GM21515 (cell line): Measurements from ENCODE around the gene FBL.
"Not testable (repeated sequence)": the region's sequence is repeated elsewhere in the genome, so short reads cannot be mapped to it uniquely, and the experiment has no call there.

Source experiments
- ATAC-seq: cut with Tn5 transposase; IDR thresholded peaks from one replicate; pipeline ENCODE4 v1.9.1; 2021; ENCODE audit not compliant: unreplicated experiment

The FBL gene

GRCh38 chr19:39877488-39877887 lies 31.3 kb upstream of the FBL start:
- ATAC-seq: not testable (repeated sequence)

DNA sequence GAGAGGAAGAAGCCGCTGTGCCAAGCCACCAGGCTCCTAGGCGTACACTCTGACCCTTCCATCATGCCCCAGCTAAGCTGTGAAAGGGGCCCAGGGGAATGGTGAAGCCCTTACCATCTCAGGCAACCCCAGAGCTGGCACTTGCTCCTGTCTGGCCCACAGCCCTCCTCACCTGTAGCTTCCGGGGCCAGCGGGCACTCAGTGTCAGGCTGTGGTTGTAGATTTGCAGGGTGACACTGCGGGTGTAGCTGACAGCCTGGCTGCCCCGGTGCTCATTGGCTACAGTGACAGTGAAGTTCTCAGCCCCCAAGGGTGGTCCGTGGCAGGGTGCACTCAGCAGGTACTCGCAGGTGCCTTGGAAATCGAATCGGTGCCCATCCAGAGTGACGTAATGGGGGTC lies 30.3 kb upstream of the FBL start:
- ATAC-seq: not testable (repeated sequence)

- ATAC-seq: not testable (repeated sequence)
Observed at GRCh38 chr19:39875401-39875864, 29.3 kb upstream of the FBL start.

- ATAC-seq: no peak
Observed at GRCh38 chr19:39874404-39874803, 28.2 kb upstream of the FBL start.

DNA sequence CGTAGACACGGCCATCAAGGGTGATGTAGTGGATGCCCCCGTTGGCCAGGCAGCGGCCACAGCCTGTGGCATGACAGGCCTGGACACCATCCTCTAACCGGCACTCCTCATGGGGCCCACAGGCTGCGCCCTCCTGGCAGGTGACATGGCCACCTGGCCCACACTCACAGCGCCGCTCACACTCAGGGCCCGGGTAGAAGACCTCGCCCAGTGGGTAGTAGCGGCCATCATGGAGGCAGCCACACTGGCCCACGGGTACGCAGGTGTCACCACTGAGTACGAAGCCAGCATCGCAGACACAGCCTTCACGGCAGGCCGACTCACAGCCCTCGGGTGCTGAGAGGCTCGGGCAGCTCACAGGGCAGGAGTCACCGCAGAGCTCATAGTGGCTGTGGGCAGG lies 27.2 kb upstream of the FBL start:
- ATAC-seq: no peak

GRCh38 chr19:39871886-39872866 lies 26.0 kb upstream of the FBL start:
- no peak for ATAC-seq

- ATAC-seq: no peak
Observed at GRCh38 chr19:39871362-39871761, 25.2 kb upstream of the FBL start.

- ATAC-seq: no peak
Observed at GRCh38 chr19:39870171-39870971, 24.2 kb upstream of the FBL start.

DNA sequence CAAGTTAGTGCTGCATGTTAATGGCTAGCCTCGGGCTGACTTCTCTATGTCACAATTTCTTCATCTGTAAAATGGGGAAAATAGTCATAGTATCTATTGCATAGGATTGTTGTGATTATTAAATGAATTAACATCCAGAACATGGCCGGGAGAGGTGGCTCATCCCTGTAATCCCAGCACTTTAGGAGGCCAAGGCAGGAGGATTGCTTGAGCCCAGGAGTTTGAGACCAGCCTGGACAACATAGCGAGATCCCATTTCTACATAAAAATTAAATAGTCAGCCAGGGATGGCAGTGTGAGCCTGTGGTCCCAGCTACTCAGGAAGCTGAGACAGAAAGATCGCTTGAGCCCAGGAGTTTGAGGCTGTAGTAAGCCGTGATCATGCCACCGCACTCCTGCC lies 21.8 kb upstream of the FBL start:
- no peak for ATAC-seq

GRCh38 chr19:39867133-39867532 lies 21.0 kb upstream of the FBL start:
- ATAC-seq: no peak

DNA sequence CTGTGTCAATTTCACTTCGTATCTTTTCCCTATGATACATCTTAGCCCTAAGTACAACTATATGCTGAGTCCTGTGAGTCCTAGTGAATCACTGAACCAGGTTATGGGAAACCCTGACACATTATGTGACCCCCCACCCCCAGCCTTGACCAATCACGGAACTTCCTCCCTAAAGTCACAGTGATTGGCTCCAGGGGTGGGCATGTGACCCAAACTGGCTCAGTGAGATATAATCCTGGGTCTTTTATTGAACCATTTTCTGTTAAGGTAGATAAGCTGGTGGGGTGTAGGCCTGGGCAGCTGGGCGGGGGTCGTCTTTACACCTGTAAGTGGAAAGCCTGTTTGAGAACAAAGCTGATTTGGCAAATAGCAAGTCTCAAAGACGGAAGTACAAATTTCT lies 19.8 kb upstream of the FBL start:
- no peak for ATAC-seq

- no peak for ATAC-seq
Observed at GRCh38 chr19:39865186-39865585, 19.0 kb upstream of the FBL start.

DNA sequence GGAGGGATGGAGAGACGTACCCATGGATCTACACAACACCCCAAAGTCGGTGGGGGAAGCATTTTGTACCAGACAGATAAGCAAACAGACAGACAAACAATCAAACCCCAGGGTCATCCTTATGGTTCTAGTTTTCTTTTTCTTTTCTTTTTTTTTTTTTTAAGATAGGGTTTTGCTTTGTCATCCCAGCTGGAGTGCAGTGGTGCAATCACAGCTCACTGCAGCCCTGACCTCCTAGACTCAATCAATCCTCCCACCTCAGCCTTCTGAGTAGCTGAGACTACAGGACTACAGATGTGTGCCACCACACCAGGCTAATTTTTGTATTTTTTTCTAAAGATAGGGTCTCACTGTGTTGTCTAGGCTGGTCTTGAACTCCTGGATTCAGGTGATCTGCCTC lies 17.9 kb upstream of the FBL start:
- no peak for ATAC-seq

- ATAC-seq: no peak
Observed at GRCh38 chr19:39858541-39858940, 12.4 kb upstream of the FBL start.

- no peak for ATAC-seq
Observed at GRCh38 chr19:39852882-39853281, 6.7 kb upstream of the FBL start.

DNA sequence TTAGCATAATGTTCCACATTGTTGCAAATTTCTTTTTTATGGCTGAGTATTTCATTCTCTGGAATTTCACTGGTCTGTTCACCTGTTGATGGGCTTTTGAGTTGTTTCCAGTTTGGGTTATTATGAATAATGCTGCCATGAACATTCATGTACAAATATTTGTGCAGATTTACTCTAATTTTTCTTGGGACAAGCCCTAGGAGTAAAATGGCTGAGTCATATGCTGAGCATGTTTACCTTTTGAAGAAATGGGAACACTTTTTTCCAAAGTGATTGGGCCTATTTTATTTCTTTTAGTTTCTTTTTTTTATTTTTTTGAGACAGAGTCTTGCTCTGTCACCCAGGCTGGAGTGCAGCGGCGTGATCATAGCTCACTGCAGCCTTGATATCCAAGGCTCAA lies 4.7 kb upstream of the FBL start:
- ATAC-seq: no peak

DNA sequence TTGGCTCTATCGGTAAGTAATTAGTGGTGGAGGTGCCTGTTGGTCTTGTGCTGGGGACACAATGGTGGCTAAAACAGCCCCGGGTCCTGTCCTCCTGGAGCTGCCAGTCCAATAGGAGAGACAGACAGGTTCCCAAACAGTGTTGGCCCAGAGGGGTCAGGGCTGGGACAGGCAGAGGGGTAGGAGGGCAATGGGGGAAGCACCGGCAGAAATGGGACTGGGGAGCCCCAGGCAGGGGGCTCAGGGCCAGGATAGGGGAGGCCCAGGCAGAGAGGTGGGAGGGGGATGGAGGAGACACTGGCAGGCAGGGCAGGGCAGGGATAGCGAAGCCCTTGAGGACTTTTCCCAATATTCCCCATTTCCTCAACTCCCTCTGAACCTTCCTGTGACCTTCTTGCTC lies 2.2 kb upstream of the FBL start:
- ATAC-seq: no peak

GRCh38 chr19:39847525-39847924 lies 1.3 kb upstream of the FBL start:
- ATAC-seq: no peak

GRCh38 chr19:39846678-39847486 lies 703 bp upstream of the FBL start:
- ATAC-seq: no peak

DNA sequence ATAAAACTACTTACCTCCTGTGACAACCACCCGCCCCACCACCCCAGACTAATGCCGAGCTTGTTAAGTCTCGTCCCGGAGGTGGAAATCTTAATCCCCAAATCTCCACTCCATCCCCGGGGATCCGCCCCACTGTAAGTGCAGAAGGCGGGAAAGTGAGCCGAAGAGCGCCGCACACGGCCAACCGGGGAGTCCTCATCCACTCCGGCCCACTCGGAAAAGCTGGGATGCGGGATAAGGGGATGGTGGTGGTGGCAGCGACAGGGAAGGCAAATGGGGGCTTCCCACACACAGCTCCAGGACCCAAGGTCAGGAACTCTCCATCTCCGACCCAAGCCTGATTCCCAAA lies 621 bp downstream of the FBL start:
- peak; percentile 6 for ATAC-seq

GRCh38 chr19:39845172-39845571 lies 1.0 kb downstream of the FBL start:
- ATAC-seq: no peak
